ENCODE results near the gene PITPNB.

DNA sequence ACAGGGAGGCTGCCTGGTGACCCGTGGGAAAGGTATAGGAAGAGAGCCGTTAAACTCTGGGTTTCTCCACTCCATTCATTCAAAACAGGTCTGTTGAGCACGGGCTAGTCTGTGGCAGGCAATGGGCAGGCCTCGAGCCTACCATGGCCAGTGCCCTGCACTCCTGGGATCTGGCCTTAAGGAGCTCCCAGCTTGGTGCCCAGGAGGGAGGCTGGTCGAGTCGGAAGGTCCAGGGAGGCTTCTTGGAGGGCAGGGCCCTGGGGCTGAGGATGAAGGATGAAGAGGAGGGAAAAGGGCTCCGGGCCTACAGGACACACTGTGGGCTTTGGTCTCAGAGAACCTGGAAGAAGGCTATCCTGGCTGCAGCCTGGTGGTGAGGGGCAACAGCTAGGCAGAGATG, 75.6 kb downstream of the PITPNB start:
- TF ChIP-seq EZH2 (IDR thresholded peaks at IDR 0.05) (no peak), POLR2AphosphoS5 (IDR thresholded peaks at IDR 0.05; ENCODE audit: borderline replicate concordance, low read depth, low read length) (no peak), FOXP2 (optimal IDR thresholded peaks at IDR 0.05; ENCODE audit: control extremely low read depth, extremely low read length, insufficient read depth) (no peak)

Measured in SK-N-MC (cell line).